ENCODE measurements around the gene DYRK1B.
"Not testable (repeated sequence)": the region's sequence is repeated elsewhere in the genome, so short reads cannot be mapped to it uniquely, and the experiment has no call there.

The DYRK1B gene

DNA sequence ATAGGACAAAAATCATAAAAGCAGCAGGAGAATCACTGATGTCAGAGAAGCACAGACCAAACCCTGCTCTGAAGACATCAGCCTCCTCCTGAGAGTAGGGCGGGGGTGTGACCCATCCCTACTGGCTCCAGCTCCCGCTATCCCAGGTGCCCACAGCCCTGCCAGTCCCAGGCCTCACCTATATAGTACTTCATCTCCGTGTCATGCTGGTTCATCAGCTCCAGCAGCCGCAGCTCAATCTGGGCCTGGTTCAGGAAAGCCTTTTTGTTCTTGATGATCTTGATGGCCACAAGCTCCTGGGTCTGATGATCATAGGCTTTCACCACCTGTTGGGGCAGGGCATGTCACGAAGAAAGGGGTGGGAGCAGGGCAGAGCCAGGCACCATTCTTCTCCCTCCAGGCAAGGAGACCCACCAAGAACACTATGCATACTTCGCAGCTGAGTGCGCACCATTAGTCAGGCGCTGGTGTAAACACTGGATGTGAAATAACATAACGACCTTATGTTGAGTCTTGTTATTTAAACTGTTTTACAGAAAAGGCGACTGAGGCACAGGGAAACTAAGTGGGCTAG lies 4.2 kb downstream of the DYRK1B start:
- no peak for DNase-seq

DNA sequence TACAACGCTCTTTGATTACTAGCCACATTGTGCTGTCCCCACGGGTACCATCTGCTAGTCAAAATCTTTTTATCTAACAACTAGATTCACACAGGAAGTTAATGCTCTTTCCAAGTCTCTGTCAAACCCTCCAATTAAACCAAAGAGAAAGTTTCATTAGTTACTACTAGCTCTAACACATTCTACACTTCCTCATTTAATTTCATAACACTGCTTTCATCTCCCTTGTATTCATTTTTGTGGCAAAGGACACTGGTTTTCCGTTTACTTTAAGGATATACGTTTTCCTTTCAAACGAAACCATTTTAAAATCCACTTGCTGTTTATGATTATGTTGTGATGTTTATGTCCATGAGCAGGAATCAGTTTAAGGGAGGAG lies 5.3 kb downstream of the DYRK1B start:
- DNase-seq: no peak

DNA sequence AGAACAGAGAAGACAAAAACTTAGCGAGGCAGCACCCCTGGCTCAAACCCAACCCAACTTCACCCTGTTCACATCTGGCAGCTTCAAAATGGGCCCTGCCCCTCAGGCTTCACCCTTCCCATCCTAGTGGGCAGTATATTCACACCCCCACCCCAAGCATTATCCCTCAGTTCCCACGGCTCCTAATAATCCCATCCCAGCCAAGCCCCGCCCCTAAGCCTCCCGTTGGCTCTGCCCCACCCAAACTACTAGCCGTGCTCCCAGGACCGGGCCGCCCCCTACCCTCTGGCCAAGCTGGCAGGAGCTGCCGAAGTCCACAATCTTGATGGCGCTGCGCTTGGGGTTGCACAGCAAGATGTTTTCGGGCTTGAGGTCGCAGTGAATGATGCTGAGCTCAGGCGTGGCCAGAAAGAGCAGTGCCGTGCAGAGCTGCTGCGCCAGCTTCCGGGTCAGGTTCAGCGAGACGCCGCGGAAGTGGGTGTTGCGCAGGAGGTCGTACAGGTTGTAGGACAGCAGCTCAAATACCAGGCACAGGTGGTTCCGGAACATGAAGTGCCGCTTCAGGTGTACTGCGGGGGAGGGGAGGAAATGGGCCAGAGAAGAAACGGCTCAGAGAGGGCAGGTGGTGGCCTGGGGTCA lies 5.8 kb downstream of the DYRK1B start:
- DNase-seq: no peak

DNA sequence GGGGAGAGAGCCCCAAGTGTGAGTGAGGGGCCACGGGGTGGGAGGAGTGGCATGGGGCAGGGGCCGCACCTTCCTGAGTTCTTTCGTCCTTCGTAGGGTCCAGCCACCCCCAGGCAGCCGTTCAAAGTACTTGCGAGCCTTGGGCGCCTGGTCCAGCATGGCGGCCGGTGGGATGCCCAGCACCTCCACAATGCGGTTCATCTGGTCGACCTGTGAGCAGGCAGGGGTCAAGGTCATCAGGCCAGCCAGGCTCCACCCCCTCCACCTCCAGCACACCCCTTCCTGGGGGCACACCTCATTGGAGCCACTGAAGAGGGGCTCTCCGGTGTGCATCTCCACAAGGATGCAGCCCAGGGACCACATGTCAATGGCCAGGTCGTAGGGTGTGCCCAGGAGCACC lies 6.7 kb downstream of the DYRK1B start:
- no peak for DNase-seq

DNA sequence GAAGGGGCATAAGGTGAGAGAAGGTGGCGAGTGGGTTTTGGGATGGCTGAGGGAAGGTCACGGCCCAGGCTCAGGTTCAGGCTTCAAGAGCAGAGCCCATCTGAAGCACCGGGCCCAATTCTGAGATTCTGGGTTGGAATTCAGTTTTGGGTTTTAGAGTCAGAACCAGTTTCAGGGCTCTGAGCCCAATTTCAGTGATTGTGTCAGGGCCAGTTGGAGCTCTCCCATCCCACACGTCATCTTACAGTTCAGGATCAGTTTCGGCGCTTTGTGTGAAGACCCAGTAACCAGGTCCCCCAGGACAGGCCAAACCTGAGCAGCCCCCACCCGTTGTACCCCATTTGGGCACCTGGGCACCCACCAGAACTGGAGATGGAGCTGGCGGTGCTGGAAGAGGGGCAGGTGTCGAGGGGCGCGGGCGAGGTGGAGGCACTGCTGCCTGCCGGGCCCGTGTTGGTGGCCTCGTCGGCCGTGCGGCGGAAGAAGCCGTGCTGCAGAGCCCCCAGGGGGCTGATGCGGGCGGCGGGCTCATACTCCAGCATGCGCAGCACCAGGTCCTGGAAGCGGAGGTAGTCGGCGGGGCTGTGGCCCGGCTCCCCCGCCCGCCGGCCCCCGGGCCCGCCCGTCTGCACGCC lies 7.5 kb downstream of the DYRK1B start:
- no peak for DNase-seq

DNA sequence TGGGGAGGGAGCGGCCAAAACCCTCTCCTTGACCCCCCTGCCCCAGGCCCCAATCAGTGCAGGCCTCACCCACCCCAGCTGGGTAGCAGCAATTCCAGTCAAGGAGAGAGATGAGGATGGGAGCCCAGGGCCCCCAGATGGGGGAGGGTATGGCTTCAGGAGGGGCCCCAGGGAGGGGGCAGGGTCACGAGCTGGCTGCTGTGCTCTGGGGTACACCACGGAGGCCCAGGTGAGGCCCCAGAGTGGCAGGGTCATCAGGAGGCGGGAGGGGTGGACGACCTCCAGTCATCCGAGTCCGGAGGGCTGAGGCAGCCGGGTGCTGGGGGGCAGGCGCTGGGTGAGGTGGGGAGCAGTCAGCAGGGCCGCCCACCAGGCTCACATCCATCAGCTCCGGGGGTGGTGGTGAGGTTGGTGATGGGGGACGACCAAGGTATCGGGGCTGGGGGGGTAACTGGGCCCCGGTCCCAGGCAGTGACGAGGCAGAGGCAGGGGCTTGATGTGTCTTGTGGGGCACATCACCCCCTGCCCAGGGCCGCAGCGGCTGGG lies 8.4 kb downstream of the DYRK1B start:
- DNase-seq: no peak

DNA sequence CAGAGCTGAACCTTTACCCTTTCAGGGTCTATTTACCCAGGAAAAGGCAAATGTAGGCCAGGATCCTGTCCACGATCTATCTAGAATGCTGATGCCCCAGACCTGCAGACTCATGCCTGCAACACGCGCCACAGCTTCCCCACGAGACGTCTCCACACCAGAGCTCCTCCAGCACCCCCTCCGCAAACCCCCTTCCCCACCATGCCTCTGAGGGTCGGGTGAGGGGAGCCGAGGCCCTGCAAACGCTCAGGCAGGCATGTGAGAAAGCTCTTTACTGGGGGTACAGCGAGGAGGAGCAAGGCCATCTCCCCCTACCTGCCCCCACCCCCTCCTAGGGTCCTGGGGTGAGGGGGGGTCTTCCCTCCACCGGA lies 8.9 kb downstream of the DYRK1B start:
- DNase-seq: no peak

DNA sequence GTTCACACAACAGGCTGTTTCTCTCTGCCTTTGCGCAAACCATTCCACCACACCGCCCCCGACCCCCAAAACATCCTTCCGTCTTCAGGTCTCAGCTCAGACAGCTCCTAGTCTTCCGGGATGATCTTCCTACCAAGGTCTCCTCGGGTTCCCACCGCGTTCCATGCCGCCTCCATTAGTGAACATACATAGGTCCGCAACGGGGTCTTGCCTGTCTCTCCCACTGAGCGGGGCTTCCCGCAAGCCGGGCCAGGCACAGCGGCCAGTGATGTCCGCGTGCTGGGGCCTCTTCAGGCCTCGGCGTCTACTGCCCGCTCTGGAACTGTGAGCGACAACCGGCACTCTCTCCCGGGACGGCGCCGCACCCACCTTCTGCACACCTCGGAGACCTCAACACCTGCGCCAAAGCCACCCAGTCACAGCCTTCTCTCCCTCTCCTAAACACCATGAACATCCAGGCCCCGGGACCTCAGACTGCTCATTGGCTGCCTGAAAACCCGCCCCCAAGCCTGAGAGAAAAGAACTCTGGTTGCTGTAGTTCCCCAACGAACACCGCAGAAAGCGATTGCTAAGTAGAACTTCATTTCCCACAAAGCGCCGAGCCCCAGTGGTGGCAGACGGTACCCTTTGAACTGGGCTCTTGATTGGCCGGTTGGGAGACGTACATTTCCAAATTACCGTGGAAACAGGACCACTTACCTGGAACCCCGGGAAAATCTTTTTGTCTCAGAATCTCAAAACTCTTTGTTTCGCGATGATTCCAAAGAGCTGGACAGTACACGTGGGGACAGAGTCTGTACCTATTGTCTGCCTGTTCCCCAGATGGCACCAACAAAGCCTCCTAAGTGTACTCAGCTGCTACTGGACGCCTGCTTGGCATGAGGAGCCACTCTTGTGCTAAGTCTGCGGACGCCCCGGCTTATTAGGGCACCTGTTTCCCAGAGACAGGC lies 9.5 kb downstream of the DYRK1B start:
- DNase-seq: peak; percentile 99

DNA sequence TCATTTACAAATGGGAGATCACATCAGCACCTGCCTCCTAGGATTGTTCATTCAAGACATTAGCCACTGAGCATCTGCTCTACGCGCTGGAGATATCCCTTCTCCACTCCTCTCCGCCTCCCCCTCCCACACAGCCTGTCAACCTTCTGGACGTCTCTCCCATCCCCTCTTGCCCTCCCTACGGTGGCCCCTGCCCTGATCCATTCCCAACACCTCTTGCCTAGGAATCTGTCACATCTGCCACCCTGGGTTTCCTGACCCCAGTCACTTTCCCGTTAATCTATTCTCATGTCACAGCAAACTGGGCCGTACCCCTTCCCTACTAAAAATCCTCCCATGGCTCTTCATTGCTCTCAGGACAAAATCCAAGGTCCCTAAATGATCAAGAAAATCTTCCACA lies 10.3 kb downstream of the DYRK1B start:
- DNase-seq: peak; percentile 11

DNA sequence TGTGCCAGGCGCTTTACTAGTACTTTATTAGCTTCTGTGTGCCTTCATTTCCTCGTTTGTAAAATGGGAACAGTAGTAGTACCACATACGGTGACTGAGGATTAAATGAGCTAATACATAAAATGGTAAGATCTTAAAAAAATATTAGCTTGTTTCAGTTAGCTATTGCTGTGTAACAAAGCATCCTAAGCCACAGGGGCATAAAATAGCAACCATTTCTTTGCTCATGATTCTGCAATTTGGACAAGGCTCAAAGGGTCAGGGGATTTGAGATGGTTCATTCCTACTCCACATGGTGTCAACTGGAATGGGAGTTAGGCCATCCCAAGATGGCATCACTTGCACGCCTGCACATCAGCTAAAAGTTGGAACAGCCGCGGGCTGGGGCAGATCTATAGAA lies 13.3 kb downstream of the DYRK1B start:
- no peak for DNase-seq

DNA sequence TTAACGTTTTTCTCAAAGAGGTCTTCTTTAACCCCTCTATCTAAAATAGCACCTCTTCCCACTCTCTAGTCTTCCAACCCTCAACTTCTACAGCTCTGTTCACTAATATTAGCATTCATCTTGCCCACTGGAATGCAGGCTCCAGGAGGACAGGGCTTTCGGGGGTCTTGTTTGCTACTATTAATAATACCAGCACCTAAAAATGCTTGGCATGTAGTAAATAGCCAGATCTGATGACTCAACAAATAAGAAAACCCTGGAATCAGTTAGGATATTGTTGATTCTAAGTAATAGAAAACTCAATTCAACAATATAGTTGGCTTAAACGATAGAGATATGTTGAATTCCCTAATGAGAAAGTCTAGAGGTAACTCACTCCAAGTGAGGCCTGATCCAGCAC lies 14.2 kb downstream of the DYRK1B start:
- no peak for DNase-seq

DNA sequence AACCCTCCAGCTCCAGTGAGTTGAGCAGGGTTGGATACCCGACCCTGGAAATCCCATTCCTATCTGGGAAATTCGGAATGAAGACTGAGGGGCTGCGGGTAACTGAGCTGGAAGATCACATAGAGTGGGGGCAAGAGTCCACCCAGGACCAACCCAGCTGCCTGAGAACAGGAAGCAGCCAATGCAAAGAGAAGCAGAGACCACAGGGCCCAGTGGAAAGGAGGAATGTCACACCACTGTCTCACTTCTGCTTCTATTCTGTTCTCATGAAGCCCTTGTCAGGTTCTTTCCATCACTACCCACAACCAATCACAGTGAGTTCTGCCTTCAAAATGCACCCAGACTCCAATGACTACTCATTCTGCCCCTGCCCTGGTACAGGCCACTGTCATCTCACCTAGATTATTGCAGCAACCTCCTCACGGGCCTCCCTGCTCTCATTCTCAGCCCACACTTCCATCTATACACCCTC lies 15.3 kb downstream of the DYRK1B start:
- DNase-seq: no peak

DNA sequence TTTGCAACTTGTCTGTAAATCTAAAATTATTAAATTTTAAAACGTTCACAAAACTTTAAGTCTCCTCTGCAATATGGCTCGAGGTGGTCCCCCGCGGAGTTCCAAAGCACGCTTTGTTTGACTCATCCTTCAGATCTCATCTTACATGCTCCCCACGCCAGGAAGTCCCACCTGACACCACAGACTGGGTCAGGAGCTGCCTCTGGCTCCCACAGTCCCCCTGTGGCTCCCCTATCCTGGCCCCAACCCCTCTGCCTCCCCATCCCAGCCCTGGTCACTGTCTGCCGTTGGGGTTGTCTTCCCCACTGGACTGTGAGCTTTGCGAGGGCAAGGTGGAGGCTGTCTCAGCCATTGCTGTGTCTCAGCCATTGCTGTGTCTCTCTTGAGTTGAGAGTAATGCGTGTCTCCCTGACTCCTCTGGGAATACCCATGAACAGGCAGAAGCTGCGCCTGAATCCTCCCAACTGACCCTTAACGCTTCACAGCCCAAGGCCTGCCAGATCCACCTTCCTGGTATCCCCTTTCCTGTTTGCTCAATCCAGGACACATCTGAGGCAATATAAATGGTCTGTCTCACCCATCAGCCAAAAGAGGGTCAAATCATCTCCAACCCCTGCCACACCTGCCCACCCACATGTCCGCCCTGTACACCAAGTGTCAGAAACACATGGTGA lies 15.9 kb downstream of the DYRK1B start:
- DNase-seq: no peak

DNA sequence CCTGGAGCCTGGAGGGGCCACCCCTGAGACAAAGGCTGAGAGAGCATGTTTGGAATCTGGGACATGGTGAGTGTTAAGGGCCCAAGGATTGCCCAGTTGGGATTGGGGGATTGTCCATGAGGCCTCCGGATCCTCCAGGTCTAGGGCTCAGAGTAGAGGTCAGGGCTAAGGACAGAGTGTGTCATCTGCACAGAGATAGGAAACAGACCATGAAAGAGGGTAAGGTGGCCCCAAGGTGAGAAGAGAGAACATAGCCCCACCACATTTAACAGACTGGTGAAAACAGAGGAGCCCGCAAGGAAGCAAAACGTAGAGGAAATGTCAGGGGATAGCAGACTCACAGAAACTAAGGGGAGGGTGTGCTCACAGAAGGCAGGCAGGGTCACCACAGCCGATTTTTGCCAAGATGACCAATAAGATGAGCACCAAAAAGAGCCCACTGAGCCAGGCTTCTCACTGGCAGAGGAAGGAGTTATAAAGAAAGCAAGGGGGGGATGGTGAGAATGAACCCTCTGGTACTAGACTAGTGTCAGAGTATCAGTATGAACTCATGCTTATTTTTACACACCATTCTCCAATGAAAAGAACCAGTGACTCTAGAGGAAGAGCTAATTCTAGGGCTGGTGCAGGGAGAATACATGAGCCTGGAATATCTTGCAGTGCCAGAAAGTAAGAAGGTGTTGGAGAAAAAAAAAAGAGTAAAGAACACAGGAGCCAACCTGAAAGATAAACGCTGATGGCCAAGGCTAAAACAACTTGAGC lies 17.5 kb downstream of the DYRK1B start:
- no peak for DNase-seq

DNA sequence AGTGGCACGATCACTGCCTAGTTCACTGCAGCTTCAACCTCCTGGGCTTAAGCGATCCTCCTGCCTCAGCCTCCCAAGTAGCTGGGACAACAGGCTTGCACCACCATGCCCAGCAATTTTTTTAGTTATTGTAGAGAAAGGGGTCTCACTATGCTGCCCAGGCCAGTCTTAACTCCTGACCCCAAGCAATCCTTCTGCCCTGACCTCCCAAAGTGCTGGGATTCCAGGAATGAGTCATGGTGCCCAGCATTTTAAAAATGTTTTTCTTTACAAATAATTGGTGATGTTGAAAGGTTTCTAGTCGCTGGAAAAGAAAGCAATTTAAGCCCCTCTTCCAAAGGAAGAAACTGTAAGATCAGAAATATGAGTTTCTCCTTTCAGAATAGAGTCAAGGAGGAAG lies 19.4 kb downstream of the DYRK1B start:
- no peak for DNase-seq

DNA sequence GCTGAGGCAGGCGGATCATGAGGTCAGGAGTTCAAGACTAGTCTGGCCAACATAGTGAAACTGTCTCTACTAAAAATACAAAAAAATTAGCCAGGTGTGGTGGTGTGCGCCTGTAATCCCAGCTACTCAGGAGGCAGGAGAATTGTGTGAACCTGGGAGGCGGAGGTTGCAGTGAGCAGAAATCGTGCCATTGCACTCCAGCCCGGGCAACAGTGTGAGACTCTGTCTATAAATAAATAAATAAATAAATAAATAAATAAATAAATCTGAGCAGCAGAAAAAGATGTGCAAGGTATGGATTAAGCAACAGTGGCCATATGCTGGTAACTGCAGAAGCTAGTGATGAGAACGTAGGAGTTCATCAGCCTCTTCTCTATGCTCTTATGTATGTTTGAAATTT lies 19.9 kb downstream of the DYRK1B start:
- DNase-seq: not testable (repeated sequence)

DNA sequence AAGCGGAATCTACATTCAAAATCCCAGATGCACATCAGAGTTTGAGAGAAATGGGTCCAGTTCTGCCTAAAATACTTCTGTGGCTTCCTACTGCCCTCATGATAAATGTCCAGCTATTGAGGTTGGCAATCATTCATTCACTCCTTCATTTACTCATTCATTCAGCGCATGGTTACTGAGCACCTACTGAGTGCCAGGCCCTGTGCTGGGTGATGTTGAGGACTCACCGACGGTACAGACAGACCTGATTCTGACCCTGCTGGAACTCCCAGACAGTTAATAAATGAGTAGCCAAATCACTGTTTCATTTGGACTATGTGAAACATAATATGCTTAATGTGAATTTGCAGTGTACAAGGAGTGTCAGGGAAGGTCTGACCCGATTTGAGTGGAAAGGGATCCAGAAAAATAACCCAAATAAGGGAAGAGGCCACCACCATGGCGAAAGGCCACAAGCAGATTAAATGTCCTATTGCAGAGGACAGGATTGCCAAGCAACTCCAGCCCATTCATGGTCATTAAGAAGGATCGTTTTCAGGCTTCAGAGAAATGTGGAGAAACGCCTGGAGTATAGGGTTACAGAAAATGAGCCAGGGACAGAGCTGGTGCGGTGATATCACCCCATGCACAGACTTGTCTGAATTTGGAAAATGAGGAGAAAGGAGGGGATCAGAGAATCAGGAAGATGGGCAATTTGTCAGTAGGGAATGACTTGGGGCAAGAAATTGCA lies 20.5 kb downstream of the DYRK1B start:
- DNase-seq: no peak

DNA sequence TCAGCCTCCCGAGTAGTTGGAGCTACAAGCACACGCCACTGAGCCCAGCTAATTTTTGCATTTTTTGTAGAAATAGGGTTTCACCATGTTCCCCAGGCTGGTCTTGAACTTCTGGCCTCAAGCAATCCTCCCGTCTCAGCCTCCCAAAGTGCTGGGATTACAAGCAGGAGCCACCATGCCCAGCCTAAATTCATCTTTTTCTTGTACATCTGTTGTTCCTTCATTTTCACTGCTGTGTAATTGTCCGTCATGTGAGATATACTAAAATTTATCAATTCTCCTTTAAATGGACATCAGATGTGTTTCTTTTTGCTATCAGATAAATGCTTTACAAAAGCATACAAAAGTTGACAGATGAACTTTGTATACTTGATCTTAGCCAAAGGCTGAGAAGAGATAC lies 22.9 kb downstream of the DYRK1B start:
- no peak for DNase-seq

DNA sequence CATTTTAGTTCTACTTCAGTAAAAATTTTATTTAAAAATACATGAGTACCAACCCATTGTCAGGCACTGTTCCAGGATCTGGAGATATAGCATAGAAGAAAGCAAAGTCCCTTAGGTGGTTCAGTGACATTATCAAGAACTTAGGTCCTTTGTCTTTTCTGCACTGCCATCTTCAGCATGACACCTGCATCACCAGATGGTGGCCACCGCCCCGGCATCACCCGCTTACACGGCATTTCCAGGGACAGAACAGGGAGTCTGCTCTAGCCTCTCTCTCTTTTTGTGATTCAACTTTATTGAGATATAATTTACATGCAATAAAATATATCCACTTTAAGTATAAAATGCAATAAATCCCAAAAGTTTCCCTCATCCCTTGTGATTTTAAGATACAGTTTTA lies 23.5 kb downstream of the DYRK1B start:
- DNase-seq: no peak

DNA sequence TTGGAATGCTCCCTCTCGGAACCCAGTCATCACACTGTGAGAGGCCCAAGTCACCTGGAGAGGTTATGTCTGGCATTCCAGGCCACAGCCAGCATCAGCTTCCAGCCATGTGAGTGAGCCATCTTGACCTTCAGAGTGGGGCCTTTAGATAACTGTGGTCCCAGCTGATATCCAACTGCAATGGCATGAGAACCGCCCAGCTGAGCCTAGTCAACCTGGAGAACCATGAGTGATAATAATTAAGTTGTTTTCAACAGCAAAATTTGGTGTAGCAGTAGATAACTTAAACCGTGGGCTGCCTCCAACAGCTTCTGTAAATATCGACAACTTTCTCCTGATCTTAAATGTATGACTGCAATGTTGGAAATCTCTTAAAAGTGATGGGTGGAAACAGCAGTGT lies 24.6 kb downstream of the DYRK1B start:
- DNase-seq: no peak

DNA sequence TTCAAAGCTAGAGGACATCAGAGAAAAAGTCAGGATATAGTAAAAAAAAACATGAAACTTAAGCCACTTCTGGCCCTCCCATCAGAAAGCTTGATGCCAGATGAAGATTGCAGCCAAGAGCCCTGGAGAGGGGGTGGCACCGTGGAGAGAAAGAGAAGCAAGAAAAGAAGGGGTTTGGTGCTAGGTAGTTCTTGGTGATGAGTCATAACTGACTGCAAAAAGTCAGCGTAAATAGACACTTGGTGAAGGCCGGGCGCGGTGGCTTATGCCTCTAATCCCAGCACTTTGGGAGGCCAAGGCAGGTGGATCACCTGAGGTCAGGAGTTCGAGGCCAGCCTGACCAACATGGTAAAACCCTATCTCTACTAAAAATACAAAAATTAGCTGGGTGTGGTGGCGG lies 25.3 kb downstream of the DYRK1B start:
- not testable (repeated sequence) for DNase-seq

All from NCI-H1105 treated with DMSO at 0.1 percent for 48 hours (cell line).